ENCODE measurements around the gene BPGM.

GRCh38 chr7:134671609-134672008, 25.0 kb downstream of the BPGM start:
- TF ChIP-seq GATA3 (IDR thresholded peaks at IDR 0.05; ENCODE audit: low read depth, low read length) (no peak), GATA2 (IDR thresholded peaks at IDR 0.05; ENCODE audit: low read depth, low read length) (no peak)
